ENCODE results near the gene UBL3.

UBL3 gene

DNA sequence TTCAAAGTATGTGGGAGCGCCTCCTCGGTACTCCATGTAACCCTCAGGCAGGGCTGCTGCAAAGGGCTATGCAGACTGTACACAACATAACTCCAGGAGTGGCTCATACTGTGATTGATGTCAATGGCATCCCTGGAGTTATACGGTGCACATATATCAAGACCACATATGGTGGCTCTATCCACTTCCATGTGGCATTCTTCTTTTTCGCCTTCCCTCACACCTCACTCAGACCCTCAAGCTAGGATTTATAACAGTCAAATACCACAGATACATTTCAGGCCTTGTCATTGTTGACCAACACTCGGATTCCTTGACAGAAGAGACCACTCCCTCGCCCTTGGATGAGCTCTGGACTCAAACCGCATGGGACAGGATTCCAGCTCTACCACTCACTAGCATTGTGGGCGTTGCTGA, 11.3 kb upstream of the UBL3 start:
- in situ Hi-C loops (cut with MboI; ENCODE audit: low pct_unique_long_range_greater_than_20kb, low sequenced_read_pairs, unreplicated experiment) = no loop called here
- no peak for DNase-seq (ENCODE audit: low spot score)
- TF ChIP-seq, protein P1, sequence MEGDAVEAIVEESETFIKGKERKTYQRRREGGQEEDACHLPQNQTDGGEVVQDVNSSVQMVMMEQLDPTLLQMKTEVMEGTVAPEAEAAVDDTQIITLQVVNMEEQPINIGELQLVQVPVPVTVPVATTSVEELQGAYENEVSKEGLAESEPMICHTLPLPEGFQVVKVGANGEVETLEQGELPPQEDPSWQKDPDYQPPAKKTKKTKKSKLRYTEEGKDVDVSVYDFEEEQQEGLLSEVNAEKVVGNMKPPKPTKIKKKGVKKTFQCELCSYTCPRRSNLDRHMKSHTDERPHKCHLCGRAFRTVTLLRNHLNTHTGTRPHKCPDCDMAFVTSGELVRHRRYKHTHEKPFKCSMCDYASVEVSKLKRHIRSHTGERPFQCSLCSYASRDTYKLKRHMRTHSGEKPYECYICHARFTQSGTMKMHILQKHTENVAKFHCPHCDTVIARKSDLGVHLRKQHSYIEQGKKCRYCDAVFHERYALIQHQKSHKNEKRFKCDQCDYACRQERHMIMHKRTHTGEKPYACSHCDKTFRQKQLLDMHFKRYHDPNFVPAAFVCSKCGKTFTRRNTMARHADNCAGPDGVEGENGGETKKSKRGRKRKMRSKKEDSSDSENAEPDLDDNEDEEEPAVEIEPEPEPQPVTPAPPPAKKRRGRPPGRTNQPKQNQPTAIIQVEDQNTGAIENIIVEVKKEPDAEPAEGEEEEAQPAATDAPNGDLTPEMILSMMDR (IDR thresholded peaks at IDR 0.05; ENCODE audit: extremely low read depth, insufficient read depth, missing control alignments) = no peak

- DNase-seq (ENCODE audit: low spot score) = no peak
- TF ChIP-seq, protein P1 (IDR thresholded peaks at IDR 0.05; ENCODE audit: extremely low read depth, insufficient read depth, missing control alignments) = no peak
- in situ Hi-C loops (cut with MboI; ENCODE audit: low pct_unique_long_range_greater_than_20kb, low sequenced_read_pairs, unreplicated experiment) = no loop called here
Measured at GRCh38 chr13:29859971-29860370, 9.6 kb upstream of the UBL3 start.

DNA sequence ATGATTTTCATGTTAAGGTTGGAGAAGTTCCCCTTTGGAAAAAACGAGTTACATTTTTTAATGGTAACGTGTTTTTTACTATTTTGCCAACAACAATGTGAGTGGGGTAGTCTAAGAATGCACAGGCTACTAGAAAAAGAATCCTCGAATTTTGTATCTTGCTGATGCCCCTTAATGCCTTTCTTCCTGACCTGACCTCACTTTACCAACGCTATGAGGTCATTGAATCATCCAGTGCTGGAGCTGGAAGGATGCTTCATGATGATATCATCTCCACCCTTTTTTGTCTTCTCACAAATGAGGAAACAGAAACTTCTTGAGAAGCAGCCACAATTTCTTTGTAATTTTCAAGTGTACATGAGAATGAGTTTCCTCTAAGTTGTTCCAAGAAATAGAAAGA, 8.2 kb upstream of the UBL3 start:
- in situ Hi-C loops (cut with MboI; ENCODE audit: low pct_unique_long_range_greater_than_20kb, low sequenced_read_pairs, unreplicated experiment) = no loop called here
- no peak for DNase-seq (ENCODE audit: low spot score)
- TF ChIP-seq, protein P1 (IDR thresholded peaks at IDR 0.05; ENCODE audit: extremely low read depth, insufficient read depth, missing control alignments) = no peak

DNA sequence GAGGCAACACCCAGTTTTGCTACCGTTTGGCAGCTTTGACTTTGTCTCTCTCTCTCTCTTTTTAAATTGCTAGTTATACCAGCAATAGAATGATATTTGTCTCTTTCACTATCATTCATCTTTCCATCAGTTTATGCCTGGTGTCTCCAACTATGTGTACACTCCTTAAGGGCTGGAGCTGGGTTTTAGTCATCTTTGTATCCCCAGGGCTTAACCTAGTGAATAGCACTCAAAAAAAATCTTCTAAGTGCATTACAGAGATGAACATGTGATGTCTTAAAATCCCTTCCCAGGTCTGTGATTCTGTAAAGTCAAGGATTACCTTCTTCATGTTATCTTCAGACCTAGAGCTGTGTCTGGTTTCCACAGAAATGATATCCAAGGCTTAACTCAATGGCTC, 7.8 kb upstream of the UBL3 start:
- no peak for DNase-seq (ENCODE audit: low spot score)
- TF ChIP-seq, protein P1 (IDR thresholded peaks at IDR 0.05; ENCODE audit: extremely low read depth, insufficient read depth, missing control alignments) = no peak
- in situ Hi-C loops (cut with MboI; ENCODE audit: low pct_unique_long_range_greater_than_20kb, low sequenced_read_pairs, unreplicated experiment) = no loop called here

DNA sequence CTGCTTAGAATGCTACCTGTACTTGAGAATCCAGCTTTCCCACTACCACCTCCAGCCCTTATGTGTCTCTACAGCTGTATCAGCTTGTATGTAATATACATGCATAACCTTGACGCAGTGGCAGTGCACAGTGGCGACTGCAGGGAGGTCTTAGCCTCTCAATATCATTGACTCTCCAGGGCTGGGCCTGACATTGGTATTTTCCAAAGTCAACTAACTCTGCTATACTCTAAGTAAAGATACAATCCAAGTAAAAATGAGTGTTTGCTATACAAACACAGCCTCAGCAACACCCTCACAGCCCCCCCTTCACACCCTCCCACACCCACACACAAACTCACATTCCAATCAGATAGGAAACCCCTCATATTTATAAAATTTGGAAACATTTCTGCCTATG, 6.7 kb upstream of the UBL3 start:
- TF ChIP-seq, protein P1 (IDR thresholded peaks at IDR 0.05; ENCODE audit: extremely low read depth, insufficient read depth, missing control alignments) = no peak
- DNase-seq (ENCODE audit: low spot score) = no peak
- in situ Hi-C loops (cut with MboI; ENCODE audit: low pct_unique_long_range_greater_than_20kb, low sequenced_read_pairs, unreplicated experiment) = no loop called here

DNA sequence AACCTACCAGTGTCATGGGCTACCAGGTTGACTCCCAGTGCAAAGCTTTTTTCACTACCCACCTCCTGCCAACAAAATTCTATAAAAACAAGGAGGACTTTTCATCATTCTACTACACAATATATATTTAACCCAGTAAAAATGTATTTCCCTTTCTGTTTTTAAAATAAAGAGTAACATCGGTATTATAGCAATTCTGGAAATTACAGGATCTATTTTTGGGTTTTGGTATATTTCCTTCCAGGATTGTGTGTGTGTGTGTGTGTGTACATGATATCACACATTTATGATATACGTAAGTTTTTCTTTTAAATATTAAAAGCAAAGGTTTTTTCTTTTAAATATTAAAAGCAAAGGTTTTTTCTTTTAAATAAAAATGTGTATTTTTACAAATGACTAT, 6.0 kb upstream of the UBL3 start:
- TF ChIP-seq, protein P1 (IDR thresholded peaks at IDR 0.05; ENCODE audit: extremely low read depth, insufficient read depth, missing control alignments) = no peak
- in situ Hi-C loops (cut with MboI; ENCODE audit: low pct_unique_long_range_greater_than_20kb, low sequenced_read_pairs, unreplicated experiment) = no loop called here
- DNase-seq (ENCODE audit: low spot score) = no peak

GRCh38 chr13:29855784-29856183, 5.4 kb upstream of the UBL3 start:
- DNase-seq (ENCODE audit: low spot score) = no peak
- in situ Hi-C loops (cut with MboI; ENCODE audit: low pct_unique_long_range_greater_than_20kb, low sequenced_read_pairs, unreplicated experiment) = no loop called here
- TF ChIP-seq, protein P1 (IDR thresholded peaks at IDR 0.05; ENCODE audit: extremely low read depth, insufficient read depth, missing control alignments) = no peak
